Loucy (cell line): ENCODE results near the gene RTL9.

Experiments used
- H2AFZ ChIP-seq: fragments of 200-600 bp; sonication (generic); 2 replicates; pipeline ENCODE4 v1.6.0; 2016; ENCODE audit warnings: antibody characterized with exemption, mild to moderate bottlenecking, low read length, moderate library complexity
- H3F3A ChIP-seq: fragments of 200-600 bp; 2 replicates; pipeline ENCODE4 v1.6.0; 2016; ENCODE audit warnings: antibody characterized with exemption, low read depth, mild to moderate bottlenecking
- H3K27me3 ChIP-seq: fragments of 200-600 bp; sonication (generic); 2 replicates; pipeline ENCODE4 v1.6.1; 2014; ENCODE audit warnings: low read length, mild to moderate bottlenecking; ENCODE audit not compliant: insufficient read depth, poor library complexity, severe bottlenecking
- H3K36me3 ChIP-seq: fragments of 200-600 bp; sonication (generic); 2 replicates; pipeline ENCODE4 v1.6.1; 2016; ENCODE audit warnings: low read length; ENCODE audit not compliant: insufficient read depth
- H3K4me1 ChIP-seq: fragments of 200-600 bp; sonication (generic); 2 replicates; pipeline ENCODE4 v1.5.1; 2014; ENCODE audit warnings: low read length, mild to moderate bottlenecking; ENCODE audit not compliant: insufficient read depth, poor library complexity, severe bottlenecking
- H3K4me2 ChIP-seq: fragments of 200-600 bp; sonication (generic); 2 replicates; pipeline ENCODE4 v1.6.0; 2014; ENCODE audit warnings: antibody characterized with exemption, low read length, low read depth, mild to moderate bottlenecking; ENCODE audit not compliant: poor library complexity, severe bottlenecking
- H3K4me3 ChIP-seq: fragments of 200-600 bp; sonication (generic); 2 replicates; pipeline ENCODE4 v1.5.1; 2014; ENCODE audit warnings: low read length, mild to moderate bottlenecking, mixed read lengths; ENCODE audit not compliant: poor library complexity, severe bottlenecking
- H3K79me2 ChIP-seq: fragments of 200-600 bp; sonication (generic); 2 replicates; pipeline ENCODE4 v1.6.1; 2014; ENCODE audit warnings: low read length; ENCODE audit not compliant: insufficient read depth
- H3K9ac ChIP-seq: fragments of 200-600 bp; sonication (generic); 2 replicates; pipeline ENCODE4 v1.6.0; 2014; ENCODE audit warnings: mild to moderate bottlenecking, low read depth, low read length, moderate library complexity; ENCODE audit not compliant: poor library complexity, severe bottlenecking
- H3K9me2 ChIP-seq: fragments of 200-600 bp; sonication (generic); replicated peaks from 2 replicates; pipeline ENCODE4 v1.6.1; 2016; ENCODE audit warnings: low read depth, low read length, mixed read lengths
- H3K9me3 ChIP-seq: fragments of 200-600 bp; sonication (generic); 2 replicates; pipeline ENCODE4 v1.6.1; 2014; ENCODE audit warnings: mild to moderate bottlenecking, antibody characterized with exemption, low read length, low read depth; ENCODE audit not compliant: insufficient read depth
- H4K20me1 ChIP-seq: fragments of 200-600 bp; sonication (generic); 2 replicates; pipeline ENCODE4 v1.6.0; 2014; ENCODE audit warnings: antibody characterized with exemption, low read length, mild to moderate bottlenecking; ENCODE audit not compliant: insufficient read depth, poor library complexity, severe bottlenecking
- EZH2phosphoT487 ChIP-seq: fragments of 200-600 bp; IDR thresholded peaks from 2 replicates; pipeline ENCODE4 v1.6.1; 2018; ENCODE audit warnings: antibody characterized with exemption, mild to moderate bottlenecking, moderate library complexity, borderline replicate concordance
- TF ChIP-seq, protein P1 (sequence below): fragments of 200-600 bp; sonication (generic); conservative IDR thresholded peaks from 2 replicates; pipeline ENCODE4 v1.5.1; 2014; ENCODE audit warnings: mild to moderate bottlenecking, antibody characterized with exemption, low read length

Gene RTL9

DNA sequence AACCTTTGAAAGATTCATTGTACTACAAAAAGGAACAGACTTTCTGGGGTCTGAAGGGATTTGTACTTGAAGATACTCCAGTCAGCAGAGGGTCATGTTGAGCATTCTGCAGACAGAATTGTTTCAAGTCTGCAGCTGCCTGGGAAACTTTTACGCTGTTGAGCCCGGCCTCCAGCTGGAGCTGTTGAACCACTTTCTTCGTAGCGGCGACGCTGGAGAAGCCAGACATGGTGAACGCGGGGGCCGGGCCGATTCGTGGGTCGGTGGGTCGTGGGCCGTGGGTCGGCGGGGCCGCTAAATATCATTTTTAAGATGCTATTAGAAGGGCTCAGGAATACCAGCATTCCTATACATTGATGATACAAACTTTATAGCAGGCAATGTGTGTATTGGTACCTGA, 12.0 kb upstream of the RTL9 start:
- H3K4me3 ChIP-seq = no peak overlapping the region
- no peaks in the 10 kb centered on the region for H3F3A ChIP-seq
- no peaks in the 10 kb centered on the region for H3K36me3 ChIP-seq
- no peak overlapping the region for H3K9ac ChIP-seq
- H3K9me3 ChIP-seq = no peaks in the 10 kb centered on the region
- H3K27me3 ChIP-seq = no peaks in the 10 kb centered on the region
- H3K79me2 ChIP-seq = no peaks in the 10 kb centered on the region
- H3K4me2 ChIP-seq = no peak overlapping the region
- no peak for TF ChIP-seq EZH2phosphoT487
- TF ChIP-seq, protein P1, sequence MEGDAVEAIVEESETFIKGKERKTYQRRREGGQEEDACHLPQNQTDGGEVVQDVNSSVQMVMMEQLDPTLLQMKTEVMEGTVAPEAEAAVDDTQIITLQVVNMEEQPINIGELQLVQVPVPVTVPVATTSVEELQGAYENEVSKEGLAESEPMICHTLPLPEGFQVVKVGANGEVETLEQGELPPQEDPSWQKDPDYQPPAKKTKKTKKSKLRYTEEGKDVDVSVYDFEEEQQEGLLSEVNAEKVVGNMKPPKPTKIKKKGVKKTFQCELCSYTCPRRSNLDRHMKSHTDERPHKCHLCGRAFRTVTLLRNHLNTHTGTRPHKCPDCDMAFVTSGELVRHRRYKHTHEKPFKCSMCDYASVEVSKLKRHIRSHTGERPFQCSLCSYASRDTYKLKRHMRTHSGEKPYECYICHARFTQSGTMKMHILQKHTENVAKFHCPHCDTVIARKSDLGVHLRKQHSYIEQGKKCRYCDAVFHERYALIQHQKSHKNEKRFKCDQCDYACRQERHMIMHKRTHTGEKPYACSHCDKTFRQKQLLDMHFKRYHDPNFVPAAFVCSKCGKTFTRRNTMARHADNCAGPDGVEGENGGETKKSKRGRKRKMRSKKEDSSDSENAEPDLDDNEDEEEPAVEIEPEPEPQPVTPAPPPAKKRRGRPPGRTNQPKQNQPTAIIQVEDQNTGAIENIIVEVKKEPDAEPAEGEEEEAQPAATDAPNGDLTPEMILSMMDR = no peak
- no peaks in the 10 kb centered on the region for H4K20me1 ChIP-seq
- no peak overlapping the region for H2AFZ ChIP-seq
- no peaks in the 10 kb centered on the region for H3K9me2 ChIP-seq
- no peaks in the 10 kb centered on the region for H3K4me1 ChIP-seq

DNA sequence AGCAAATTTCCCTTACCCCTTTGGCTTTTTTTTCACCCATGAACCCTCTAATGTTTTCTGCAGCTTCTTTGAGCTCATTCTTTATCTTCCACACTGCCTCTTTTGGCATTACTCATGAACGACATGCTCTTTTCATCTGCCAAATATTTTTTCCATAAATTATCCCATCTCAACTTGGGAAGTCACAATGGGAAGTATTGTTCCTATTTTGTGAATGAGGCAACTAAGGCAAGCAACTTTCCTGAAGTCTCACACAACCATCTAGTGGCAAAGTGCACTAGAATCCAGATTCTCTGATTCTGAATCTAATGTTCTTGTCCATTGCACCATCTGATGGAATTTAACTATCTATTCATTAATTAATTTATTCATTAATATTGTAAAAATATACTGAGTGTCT, 625 bp downstream of the RTL9 start:
- H3K4me3 ChIP-seq = no peak overlapping the region
- H3K9me2 ChIP-seq = no peaks in the 10 kb centered on the region
- no peak overlapping the region for H2AFZ ChIP-seq
- H3K27me3 ChIP-seq = no peaks in the 10 kb centered on the region
- H4K20me1 ChIP-seq = no peaks in the 10 kb centered on the region
- no peak for TF ChIP-seq EZH2phosphoT487
- TF ChIP-seq, protein P1 = no peak
- H3K9me3 ChIP-seq = no peaks in the 10 kb centered on the region
- H3K79me2 ChIP-seq = no peaks in the 10 kb centered on the region
- H3K36me3 ChIP-seq = no peaks in the 10 kb centered on the region
- no peaks in the 10 kb centered on the region for H3K4me1 ChIP-seq
- H3F3A ChIP-seq = no peaks in the 10 kb centered on the region
- H3K4me2 ChIP-seq = no peak overlapping the region
- no peak overlapping the region for H3K9ac ChIP-seq

DNA sequence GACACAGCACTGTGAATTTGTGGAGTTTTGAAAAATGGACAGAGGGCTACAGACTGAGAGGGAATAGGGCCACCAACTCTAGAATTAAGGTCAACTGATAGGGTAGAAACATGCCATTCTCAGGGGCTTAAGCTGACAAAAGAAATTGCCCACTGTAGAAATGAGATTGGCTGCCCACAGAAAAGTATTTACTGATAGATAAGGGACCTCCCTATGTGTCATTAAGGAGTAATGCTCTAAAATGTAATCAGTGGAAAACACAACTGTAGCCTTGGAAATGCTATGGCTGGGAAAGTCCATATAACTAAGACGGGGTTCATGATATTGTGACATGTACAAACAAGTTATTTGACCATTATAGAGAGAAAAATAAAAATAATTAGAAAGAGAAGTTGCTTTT, 4.6 kb downstream of the RTL9 start:
- Histone ChIP-seq H3F3A (no peaks in the 10 kb centered on the region), H3K27me3 (no peaks in the 10 kb centered on the region), H3K4me3 (no peak overlapping the region), H3K36me3 (no peaks in the 10 kb centered on the region), H3K79me2 (no peaks in the 10 kb centered on the region), H3K4me2 (no peak overlapping the region), H3K4me1 (no peaks in the 10 kb centered on the region), H3K9me2 (no peaks in the 10 kb centered on the region), H2AFZ (no peak overlapping the region), H4K20me1 (no peaks in the 10 kb centered on the region), H3K9me3 (no peaks in the 10 kb centered on the region), H3K9ac (no peak overlapping the region)
- TF ChIP-seq, protein P1 = no peak
- no peak for TF ChIP-seq EZH2phosphoT487
